ENCODE results near the gene CXCL8.

DNA sequence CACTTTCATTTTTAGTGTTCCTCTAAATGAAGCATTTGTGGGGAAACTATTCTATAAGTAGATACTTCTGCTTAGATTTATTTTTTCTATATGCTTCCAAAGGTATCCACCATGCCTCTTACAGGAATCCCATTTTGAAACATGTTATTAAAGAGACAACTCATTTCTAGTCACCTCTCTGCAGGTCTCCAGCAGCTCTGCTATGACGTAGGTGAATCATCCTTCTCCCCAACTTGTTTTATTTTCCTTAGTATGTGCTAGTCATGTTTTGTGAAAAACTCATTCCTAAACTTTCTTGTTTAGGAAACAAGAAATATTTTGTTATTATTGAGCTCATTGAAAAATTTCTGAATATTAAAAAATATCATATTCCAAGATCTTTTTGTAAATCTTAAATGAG lies 12.8 kb downstream of the CXCL8 start:
- TF ChIP-seq GABPA (IDR thresholded peaks at IDR 0.05; ENCODE audit: borderline replicate concordance, insufficient read depth, low read length), result no peak
- no peak for TF ChIP-seq HDAC2 (IDR thresholded peaks at IDR 0.05; ENCODE audit: borderline replicate concordance in 1 of 2, low read depth in 2 of 2, low read length in 2 of 2)
- no peak for TF ChIP-seq POLR2AphosphoS5 (IDR thresholded peaks at IDR 0.05; ENCODE audit: low read depth, low read length)
- no peak for TF ChIP-seq GTF2F1 (IDR thresholded peaks at IDR 0.05; ENCODE audit: borderline replicate concordance, low read depth, low read length)
- TF ChIP-seq TEAD4 (IDR thresholded peaks at IDR 0.05; ENCODE audit: low read depth, low read length), result no peak
- TF ChIP-seq, protein P1, sequence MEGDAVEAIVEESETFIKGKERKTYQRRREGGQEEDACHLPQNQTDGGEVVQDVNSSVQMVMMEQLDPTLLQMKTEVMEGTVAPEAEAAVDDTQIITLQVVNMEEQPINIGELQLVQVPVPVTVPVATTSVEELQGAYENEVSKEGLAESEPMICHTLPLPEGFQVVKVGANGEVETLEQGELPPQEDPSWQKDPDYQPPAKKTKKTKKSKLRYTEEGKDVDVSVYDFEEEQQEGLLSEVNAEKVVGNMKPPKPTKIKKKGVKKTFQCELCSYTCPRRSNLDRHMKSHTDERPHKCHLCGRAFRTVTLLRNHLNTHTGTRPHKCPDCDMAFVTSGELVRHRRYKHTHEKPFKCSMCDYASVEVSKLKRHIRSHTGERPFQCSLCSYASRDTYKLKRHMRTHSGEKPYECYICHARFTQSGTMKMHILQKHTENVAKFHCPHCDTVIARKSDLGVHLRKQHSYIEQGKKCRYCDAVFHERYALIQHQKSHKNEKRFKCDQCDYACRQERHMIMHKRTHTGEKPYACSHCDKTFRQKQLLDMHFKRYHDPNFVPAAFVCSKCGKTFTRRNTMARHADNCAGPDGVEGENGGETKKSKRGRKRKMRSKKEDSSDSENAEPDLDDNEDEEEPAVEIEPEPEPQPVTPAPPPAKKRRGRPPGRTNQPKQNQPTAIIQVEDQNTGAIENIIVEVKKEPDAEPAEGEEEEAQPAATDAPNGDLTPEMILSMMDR (IDR thresholded peaks at IDR 0.05; ENCODE audit: control extremely low read depth in 1 of 3, insufficient read depth in 1 of 3, low read depth in 1 of 3, low read length in 3 of 3), result no peak
- no peak for TF ChIP-seq SUZ12 (IDR thresholded peaks at IDR 0.05; ENCODE audit: low read length)
- TF ChIP-seq EGR1 (IDR thresholded peaks at IDR 0.05; ENCODE audit: borderline replicate concordance, low read depth, low read length), result no peak
- TF ChIP-seq EZH2 (IDR thresholded peaks at IDR 0.05; ENCODE audit: low read depth, low read length, severe bottlenecking), result no peak
- TF ChIP-seq SP4 (IDR thresholded peaks at IDR 0.05; ENCODE audit: low read length), result no peak
- TF ChIP-seq SIRT6 (IDR thresholded peaks at IDR 0.05; ENCODE audit: low read length), result no peak

All from H1 (cell line).